GM12878 (cell line): ENCODE results near the gene SEC24D. TPM values are rescaled to one million over a fixed set of nuclear protein-coding genes. Genes with fewer than 3 reads are reported as not detected.
A peak's percentile ranks its signal among the peaks of the same experiment; 100 is the strongest.

Experiments used
- ATAC-seq: fragments of 200-7000 bp; cut with Tn5 transposase; 3 replicates; pipeline ENCODE4 v1.9.1; 2020; ENCODE audit warnings: mild to moderate bottlenecking, moderate library complexity
- BruUV-seq: library from RNA; stranded (reverse); fragments of 400-500 nt; replicated peaks from 2 replicates; lab custom pipeline; 2021; lab: Mats Ljungman, UMichigan
- CTCF ChIA-PET: fragments of 300-600 bp; sonication (Branson Sonifier 250); formaldehyde crosslinking; extraction: SDS; loops from one replicate; lab custom pipeline; 2021; ENCODE audit warnings: inconsistent platforms; lab: Yijun Ruan, JAX
- POLR2A ChIA-PET: fragments of 350-600 bp; formaldehyde crosslinking; extraction: SDS; loops from one replicate; lab custom pipeline; 2021; ENCODE audit warnings: inconsistent platforms; lab: Charles Lee
- RAD21 ChIA-PET: fragments of 300-600 bp; sonication (Branson Sonifier 250); formaldehyde crosslinking; loops from one replicate; lab custom pipeline; 2023; ENCODE audit warnings: antibody characterized with exemption; ENCODE audit not compliant: unreplicated experiment; lab: Charles Lee
- SMC1A ChIA-PET: fragments of 300-600 bp; sonication (Branson Sonifier 250); formaldehyde crosslinking; loops from one replicate; lab custom pipeline; 2023; ENCODE audit not compliant: unreplicated experiment, uncharacterized antibody; lab: Charles Lee
- DNase-seq: peaks from one replicate; pipeline ENCODE4 v3.0.0-alpha.2; 2011; ENCODE audit warnings: low read depth, low spot score
- FAIRE-seq: peaks from 3 replicates; lab custom pipeline; 2011; peaks lifted over from hg19 to GRCh38; lab: Jason Lieb, UNC
- H2AFZ ChIP-seq: 2 replicates; pipeline ENCODE4 v1.6.0; 2011; ENCODE audit warnings: low read depth, low read length, control low read depth; ENCODE audit not compliant: control insufficient read depth
- H3K27ac ChIP-seq: 2 replicates; pipeline ENCODE4 v1.5.1; 2011; ENCODE audit warnings: control low read depth; ENCODE audit not compliant: control insufficient read depth, insufficient read depth
- H3K27me3 ChIP-seq, 2 experiments: replicated peaks in 1 of 2; 2 replicates each; pipeline versions ENCODE4 v1.6.0 to v1.6.1; 2011; ENCODE audit warnings: low read length in 1 of 2; ENCODE audit not compliant: control insufficient read depth in 2 of 2, insufficient read depth in 2 of 2
- H3K36me3 ChIP-seq, 2 experiments: 2 replicates each; pipeline ENCODE4 v1.5.1; 2011; ENCODE audit warnings: low read length in 1 of 2; ENCODE audit not compliant: control insufficient read depth in 2 of 2, insufficient read depth in 2 of 2
- H3K4me1 ChIP-seq: 2 replicates; pipeline ENCODE4 v1.6.1; 2011; ENCODE audit warnings: mild to moderate bottlenecking, low read length, moderate library complexity, mixed read lengths; ENCODE audit not compliant: control insufficient read depth, insufficient read depth
- H3K4me2 ChIP-seq: 2 replicates; pipeline ENCODE4 v1.6.0; 2011; ENCODE audit warnings: control low read depth; ENCODE audit not compliant: control insufficient read depth, insufficient read depth
- H3K4me3 ChIP-seq: fragments of 200-600 bp; sonication (generic); 2 replicates; pipeline ENCODE4 v1.5.1; 2016
- H3K79me2 ChIP-seq: 2 replicates; pipeline ENCODE4 v1.6.0; 2011; ENCODE audit warnings: low read length; ENCODE audit not compliant: control insufficient read depth, insufficient read depth
- H3K9ac ChIP-seq: 2 replicates; pipeline ENCODE4 v1.8.0; 2011; ENCODE audit warnings: low read length, control low read depth, mixed read lengths; ENCODE audit not compliant: control insufficient read depth, insufficient read depth
- H3K9me3 ChIP-seq: replicated peaks from 3 replicates; pipeline ENCODE4 v1.5.1; 2011; ENCODE audit warnings: mild to moderate bottlenecking, low read length; ENCODE audit not compliant: control insufficient read depth, insufficient read depth
- H4K20me1 ChIP-seq: 2 replicates; pipeline ENCODE4 v1.6.0; 2011; ENCODE audit not compliant: control insufficient read depth, insufficient read depth
- EP300 ChIP-seq, 2 experiments: fragments of 150-350 bp in 1 of 2; IDR thresholded peaks; 2 replicates each; pipeline ENCODE4 v1.6.1; 2011 to 2012; ENCODE audit warnings: low read depth in 2 of 2, low read length in 2 of 2, borderline replicate concordance in 1 of 2, improper control_type of control experiment in 1 of 2, inconsistent platforms in 1 of 2; ENCODE audit not compliant: control insufficient read depth in 1 of 2
- KAT2A ChIP-seq: conservative IDR thresholded peaks from 2 replicates; pipeline ENCODE4 v1.6.1; 2011; ENCODE audit warnings: low read depth, low read length; ENCODE audit not compliant: control insufficient read depth
- KDM1A ChIP-seq: fragments of 200-600 bp; sonication (generic); IDR thresholded peaks from 2 replicates; pipeline ENCODE4 v1.6.1; 2016; ENCODE audit warnings: borderline replicate concordance
- MXI1 ChIP-seq: fragments of 150-350 bp; IDR thresholded peaks from 2 replicates; pipeline ENCODE4 v1.6.1; 2011; ENCODE audit warnings: low read depth, mild to moderate bottlenecking, inconsistent platforms, low read length, improper control_type of control experiment
- NR2F1 ChIP-seq: fragments of 450-650 bp; conservative IDR thresholded peaks from 2 replicates; pipeline ENCODE4 v1.6.1; 2017; ENCODE audit warnings: mild to moderate bottlenecking
- PAX8 ChIP-seq: fragments of 450-650 bp; IDR thresholded peaks from 2 replicates; pipeline ENCODE4 v1.6.1; 2017; ENCODE audit warnings: mild to moderate bottlenecking, moderate library complexity
- PML ChIP-seq: IDR thresholded peaks from 2 replicates; pipeline ENCODE4 v1.6.1; 2012; ENCODE audit warnings: low read length, inconsistent platforms
- RELA ChIP-seq: fragments of 450-650 bp; IDR thresholded peaks from 2 replicates; pipeline ENCODE4 v1.8.0; 2014; ENCODE audit warnings: borderline replicate concordance; ENCODE audit not compliant: partially characterized antibody
- RUNX3 ChIP-seq: IDR thresholded peaks from 2 replicates; pipeline ENCODE4 v1.6.1; 2012; ENCODE audit warnings: low read length, inconsistent platforms
- SIX5 ChIP-seq: IDR thresholded peaks from 2 replicates; pipeline ENCODE4 v1.6.1; 2011; ENCODE audit warnings: mild to moderate bottlenecking, low read depth, low read length, moderate library complexity; ENCODE audit not compliant: severe bottlenecking
- TCF3 ChIP-seq: IDR thresholded peaks from 2 replicates; pipeline ENCODE4 v1.6.1; 2012; ENCODE audit warnings: low read depth, mild to moderate bottlenecking, low read length, borderline replicate concordance; ENCODE audit not compliant: insufficient read depth
- ZNF274 ChIP-seq: IDR thresholded peaks from one replicate; pipeline ENCODE4 v1.8.0; 2011; ENCODE audit not compliant: insufficient read length, insufficient read depth
- WGBS: methylation state at CpG from one replicate; pipeline ENCODE4 v1.1.6; 2016; ENCODE audit warnings: low lambda C conversion rate; ENCODE audit not compliant: insufficient replicate concordance, insufficient coverage; ENCODE audit errors: missing lambda C conversion rate; 5-methylcytosine and 5-hydroxymethylcytosine counted together
- in situ Hi-C: fragments of 300-500 bp; cut with MboI; formaldehyde crosslinking; loops from 9 replicates; pipeline ENCODE4 v1.14.3; 2018; ENCODE audit warnings: mixed read lengths
- intact Hi-C: fragments of 100-400 bp; cut with micrococcal nuclease; formaldehyde crosslinking; loops from one replicate; pipeline ENCODE4 v1.14.2; 2022; ENCODE audit not compliant: unreplicated experiment
- polyA plus RNA-seq, 11 experiments: library from polyadenylated mRNA; depleted of rRNA in 4 of 11; unstranded in 6 of 11; stranded (reverse) in 5 of 11; fragments of >200 nt; fragmentation: Nextera tagmentation in 4 of 11; fragmentation: Illumina TruSeq in 1 of 11; extraction: Ambion mirVana in 4 of 11; extraction: Trizol in 1 of 11; gene quantifications; 1 replicate in 1 of 11; 2 replicates in 10 of 11; pipeline versions ENCODE4 v1.2.1 to v1.2.3, GENCODE V29; 2011 to 2016; ENCODE audit warnings: inconsistent platforms in 2 of 11, missing spikeins in 2 of 11, low read depth in 1 of 11
- total RNA-seq, 4 experiments: library from RNA; depleted of rRNA in 3 of 4; stranded (reverse); fragments of >200 nt in 3 of 4; fragmentation: Illumina TruSeq in 1 of 4; extraction: Trizol in 1 of 4; gene quantifications; 2 replicates each; pipeline versions ENCODE4 v1.2.1 to v1.2.3, GENCODE V29; 2013 to 2021
- TF ChIP-seq, protein P1 (sequence below): IDR thresholded peaks from 2 replicates; pipeline ENCODE4 v1.6.1; 2011; ENCODE audit warnings: borderline replicate concordance, low read depth, mild to moderate bottlenecking, moderate library complexity, mixed read lengths, low read length; ENCODE audit not compliant: insufficient read depth; ENCODE audit errors: extremely low read length
- TF ChIP-seq, protein P2 (sequence below): fragments of 150-350 bp; IDR thresholded peaks from 2 replicates; pipeline ENCODE4 v1.6.1; 2016; ENCODE audit warnings: low read depth, low read length
- TF ChIP-seq, protein P3 (sequence below): fragments of 150-350 bp; IDR thresholded peaks from 2 replicates; pipeline ENCODE4 v1.6.1; 2014; ENCODE audit warnings: mild to moderate bottlenecking, low read depth, low read length

SEC24D gene
- total and polyA plus RNA-seq, 10 of the 15 experiments (the other 5 are each of a cell fraction or from before 2014, with no cell fraction given), result 12.8 to 61.9 (median 25.6) TPM

DNA sequence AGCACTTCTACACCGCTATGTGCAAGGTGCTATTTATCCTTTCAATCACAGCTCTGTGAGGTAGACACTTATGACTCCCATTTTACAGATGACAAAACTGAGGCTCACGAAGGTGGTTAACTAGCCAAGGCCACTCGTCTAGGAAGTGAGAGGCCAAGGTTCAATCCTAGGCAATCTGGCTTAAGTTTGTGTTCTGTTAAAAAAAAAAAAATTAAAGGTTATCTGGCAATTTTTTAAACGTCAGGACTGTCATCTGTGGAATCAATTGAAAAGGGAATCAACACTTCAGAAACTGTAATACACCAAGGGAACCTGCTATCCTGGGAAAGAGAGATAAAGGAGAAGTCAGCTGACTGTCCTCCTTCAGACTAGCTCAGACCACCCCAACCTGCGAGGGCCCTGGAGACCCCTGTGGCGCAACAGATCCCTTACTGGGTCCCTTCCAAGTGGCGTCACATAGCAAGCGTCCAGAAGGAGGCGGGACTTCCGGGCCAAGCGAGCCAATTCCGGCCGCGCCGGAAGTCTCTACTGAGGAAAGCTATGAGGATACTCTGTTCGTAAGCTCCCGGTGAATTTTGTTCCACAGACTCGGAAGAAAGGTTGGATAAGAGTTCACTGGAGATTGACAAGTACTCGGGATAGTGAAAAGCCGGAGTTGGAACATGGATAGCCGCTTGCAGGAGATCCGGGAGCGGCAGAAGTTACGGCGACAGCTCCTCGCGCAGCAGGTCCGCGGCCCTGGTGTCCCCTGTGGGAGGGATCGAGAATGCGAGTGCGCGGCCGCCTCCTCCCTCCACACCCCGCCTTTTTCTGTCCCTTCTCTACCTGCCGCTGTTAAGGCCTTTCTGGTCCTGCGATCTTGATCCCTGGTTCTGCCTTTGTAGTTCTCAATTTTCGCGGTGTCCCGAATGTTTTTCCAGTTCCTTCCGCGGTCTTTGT, 150.8 kb downstream of the SEC24D start, which contains the start of gene METTL14:
TSS of gene METTL14 (plus strand) at position 520 of the 939 bp plus-strand sequence. CDS start at position 663, 143 bp downstream.
- no peaks in the 10 kb centered on the region; the same call in 2 of the 3 replicates for H3K9me3 ChIP-seq
- TSS peak; percentile 93 for BruUV-seq
- H3K79me2 ChIP-seq, result peaks cover 24% of the 10 kb centered on the region
- H3K4me3 ChIP-seq, result peak within 1 kb of the TSS; percentile 100
- H3K27me3 ChIP-seq, result no peaks in the 10 kb centered on the region
- ChIA-PET SMC1A (interaction anchor here (0.6 to 1.5 kb wide), 7 partner anchors 10 to 650 kb away, joined by 3 to 11 read pairs (median 3); no protein-coding TSS in a partner anchor), POLR2A (interaction anchor here (0.8 to 1.8 kb wide), 5 partner anchors 10 to 401 kb away, joined by 3 to 10 read pairs (median 4); partner anchors contain the start of gene SEC24D), CTCF (interaction anchor here (0.5 to 2.3 kb wide), 8 partner anchors 8 to 1379 kb away, joined by 3 to 7 read pairs (median 4); no protein-coding TSS in a partner anchor), RAD21 (interaction anchor here (0.9 to 1.0 kb wide), 3 partner anchors 9 to 615 kb away, joined by 3 to 7 read pairs (median 3); no protein-coding TSS in a partner anchor)
- peaks cover 6% of the 10 kb centered on the region; the same call in 1 of the 2 replicates for H3K4me1 ChIP-seq
- DNase-seq (peak; percentile 74), ATAC-seq (peak; percentile 98), FAIRE-seq (peak; percentile 65)
- peak within 1 kb of the TSS; percentile 84 for H3K4me2 ChIP-seq
- H3K27ac ChIP-seq, result peak within 1 kb of the TSS; percentile 76
- in situ Hi-C loops, result loop anchor here (10.0 kb wide), 1 partner anchor 400 kb away; no protein-coding TSS in a partner anchor
- intact Hi-C loops, result loop anchor here (1.0 kb wide), 1 partner anchor 407 kb away; no protein-coding TSS in a partner anchor
- WGBS, result 3% methylated on average over 42 of the region's 42 CpGs
- no peaks in the 10 kb centered on the region; a peak in 1 of 4 replicates for H3K36me3 ChIP-seq
- peak within 1 kb of the TSS; percentile 61 for H3K9ac ChIP-seq
- H2AFZ ChIP-seq, result peak within 1 kb of the TSS; percentile 97
- peaks cover 2% of the 10 kb centered on the region; the same call in 1 of the 2 replicates for H4K20me1 ChIP-seq
- TF ChIP-seq RUNX3 (no peak; the same call in 1 of the 2 replicates), RELA (peak; percentile 64), EP300 (IDR thresholded peaks at IDR 0.05; ENCODE audit: borderline replicate concordance in 1 of 2, control insufficient read depth in 1 of 2, low read depth in 2 of 2, low read length in 2 of 2) (no peak; a peak in 1 of 4 replicates), MXI1 (no peak; the same call in 1 of the 2 replicates), SIX5 (peak; percentile 43), KDM1A (no peak), NR2F1 (no peak), TCF3 (no peak), PML (peak; percentile 95), PAX8 (no peak), ZNF274 (no peak), KAT2A (no peak)
- TF ChIP-seq, protein P1, sequence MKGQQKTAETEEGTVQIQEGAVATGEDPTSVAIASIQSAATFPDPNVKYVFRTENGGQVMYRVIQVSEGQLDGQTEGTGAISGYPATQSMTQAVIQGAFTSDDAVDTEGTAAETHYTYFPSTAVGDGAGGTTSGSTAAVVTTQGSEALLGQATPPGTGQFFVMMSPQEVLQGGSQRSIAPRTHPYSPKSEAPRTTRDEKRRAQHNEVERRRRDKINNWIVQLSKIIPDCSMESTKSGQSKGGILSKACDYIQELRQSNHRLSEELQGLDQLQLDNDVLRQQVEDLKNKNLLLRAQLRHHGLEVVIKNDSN, result no peak
- TF ChIP-seq, protein P2, sequence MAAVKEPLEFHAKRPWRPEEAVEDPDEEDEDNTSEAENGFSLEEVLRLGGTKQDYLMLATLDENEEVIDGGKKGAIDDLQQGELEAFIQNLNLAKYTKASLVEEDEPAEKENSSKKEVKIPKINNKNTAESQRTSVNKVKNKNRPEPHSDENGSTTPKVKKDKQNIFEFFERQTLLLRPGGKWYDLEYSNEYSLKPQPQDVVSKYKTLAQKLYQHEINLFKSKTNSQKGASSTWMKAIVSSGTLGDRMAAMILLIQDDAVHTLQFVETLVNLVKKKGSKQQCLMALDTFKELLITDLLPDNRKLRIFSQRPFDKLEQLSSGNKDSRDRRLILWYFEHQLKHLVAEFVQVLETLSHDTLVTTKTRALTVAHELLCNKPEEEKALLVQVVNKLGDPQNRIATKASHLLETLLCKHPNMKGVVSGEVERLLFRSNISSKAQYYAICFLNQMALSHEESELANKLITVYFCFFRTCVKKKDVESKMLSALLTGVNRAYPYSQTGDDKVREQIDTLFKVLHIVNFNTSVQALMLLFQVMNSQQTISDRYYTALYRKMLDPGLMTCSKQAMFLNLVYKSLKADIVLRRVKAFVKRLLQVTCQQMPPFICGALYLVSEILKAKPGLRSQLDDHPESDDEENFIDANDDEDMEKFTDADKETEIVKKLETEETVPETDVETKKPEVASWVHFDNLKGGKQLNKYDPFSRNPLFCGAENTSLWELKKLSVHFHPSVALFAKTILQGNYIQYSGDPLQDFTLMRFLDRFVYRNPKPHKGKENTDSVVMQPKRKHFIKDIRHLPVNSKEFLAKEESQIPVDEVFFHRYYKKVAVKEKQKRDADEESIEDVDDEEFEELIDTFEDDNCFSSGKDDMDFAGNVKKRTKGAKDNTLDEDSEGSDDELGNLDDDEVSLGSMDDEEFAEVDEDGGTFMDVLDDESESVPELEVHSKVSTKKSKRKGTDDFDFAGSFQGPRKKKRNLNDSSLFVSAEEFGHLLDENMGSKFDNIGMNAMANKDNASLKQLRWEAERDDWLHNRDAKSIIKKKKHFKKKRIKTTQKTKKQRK, result 0 out of 2 replicates have a peak, but pooled peaks have one; percentile 33
- TF ChIP-seq, protein P3, sequence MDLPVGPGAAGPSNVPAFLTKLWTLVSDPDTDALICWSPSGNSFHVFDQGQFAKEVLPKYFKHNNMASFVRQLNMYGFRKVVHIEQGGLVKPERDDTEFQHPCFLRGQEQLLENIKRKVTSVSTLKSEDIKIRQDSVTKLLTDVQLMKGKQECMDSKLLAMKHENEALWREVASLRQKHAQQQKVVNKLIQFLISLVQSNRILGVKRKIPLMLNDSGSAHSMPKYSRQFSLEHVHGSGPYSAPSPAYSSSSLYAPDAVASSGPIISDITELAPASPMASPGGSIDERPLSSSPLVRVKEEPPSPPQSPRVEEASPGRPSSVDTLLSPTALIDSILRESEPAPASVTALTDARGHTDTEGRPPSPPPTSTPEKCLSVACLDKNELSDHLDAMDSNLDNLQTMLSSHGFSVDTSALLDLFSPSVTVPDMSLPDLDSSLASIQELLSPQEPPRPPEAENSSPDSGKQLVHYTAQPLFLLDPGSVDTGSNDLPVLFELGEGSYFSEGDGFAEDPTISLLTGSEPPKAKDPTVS, result no peak
